ENCODE measurements around the gene ISOC2.
A peak's percentile ranks its signal among the peaks of the same experiment; 100 is the strongest.
"Not testable (repeated sequence)": the region's sequence is repeated elsewhere in the genome, so short reads cannot be mapped to it uniquely, and the experiment has no call there.

Gene ISOC2

GRCh38 chr19:55437410-55437809 lies 24.0 kb downstream of the ISOC2 start:
- DNase-seq: peak; percentile 88

DNA sequence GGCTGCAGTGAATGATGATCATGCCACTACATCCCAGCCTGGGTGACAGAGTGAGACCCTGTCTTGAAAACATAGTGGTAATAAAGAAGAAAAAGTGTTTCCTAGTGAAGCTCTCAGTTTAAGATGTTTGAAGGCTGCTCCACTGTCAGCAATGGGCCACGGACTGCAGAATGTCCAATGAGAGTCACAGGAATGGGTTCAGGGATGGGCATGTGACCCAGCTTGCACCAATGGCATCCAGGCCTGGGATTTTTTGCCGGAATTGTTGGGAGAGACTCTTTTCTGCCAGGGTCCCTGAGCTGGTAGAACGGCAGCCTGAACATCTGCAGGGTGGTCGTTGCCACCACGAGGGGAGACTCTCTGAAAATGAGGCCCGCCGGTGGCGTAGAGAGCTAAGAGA lies 24.6 kb downstream of the ISOC2 start:
- no peak for DNase-seq

DNA sequence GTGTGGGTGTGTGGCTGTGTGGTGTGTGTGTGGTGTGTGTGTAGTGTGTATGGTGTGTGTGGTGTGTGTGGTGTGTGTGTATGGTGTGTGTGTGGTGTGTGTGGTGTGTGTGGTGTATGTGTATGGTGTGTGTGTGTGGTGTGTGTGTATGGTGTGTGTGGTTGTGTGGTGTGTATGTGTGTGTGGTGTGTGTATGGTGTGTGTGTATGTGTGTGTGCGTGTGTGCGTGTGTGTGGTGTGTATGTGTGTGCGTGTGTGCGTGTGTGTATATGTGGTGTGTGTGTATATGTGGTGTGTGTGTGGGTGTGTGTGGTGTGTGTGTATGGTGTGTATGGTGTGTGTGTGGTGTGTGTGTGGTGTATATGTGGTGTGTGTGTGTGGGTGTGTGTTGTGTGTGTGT lies 26.4 kb downstream of the ISOC2 start:
- no peak for DNase-seq

- DNase-seq: no peak
Measured at GRCh38 chr19:55434356-55434919, 27.0 kb downstream of the ISOC2 start.

GRCh38 chr19:55433292-55433691 lies 28.1 kb downstream of the ISOC2 start:
- no peak for DNase-seq

DNA sequence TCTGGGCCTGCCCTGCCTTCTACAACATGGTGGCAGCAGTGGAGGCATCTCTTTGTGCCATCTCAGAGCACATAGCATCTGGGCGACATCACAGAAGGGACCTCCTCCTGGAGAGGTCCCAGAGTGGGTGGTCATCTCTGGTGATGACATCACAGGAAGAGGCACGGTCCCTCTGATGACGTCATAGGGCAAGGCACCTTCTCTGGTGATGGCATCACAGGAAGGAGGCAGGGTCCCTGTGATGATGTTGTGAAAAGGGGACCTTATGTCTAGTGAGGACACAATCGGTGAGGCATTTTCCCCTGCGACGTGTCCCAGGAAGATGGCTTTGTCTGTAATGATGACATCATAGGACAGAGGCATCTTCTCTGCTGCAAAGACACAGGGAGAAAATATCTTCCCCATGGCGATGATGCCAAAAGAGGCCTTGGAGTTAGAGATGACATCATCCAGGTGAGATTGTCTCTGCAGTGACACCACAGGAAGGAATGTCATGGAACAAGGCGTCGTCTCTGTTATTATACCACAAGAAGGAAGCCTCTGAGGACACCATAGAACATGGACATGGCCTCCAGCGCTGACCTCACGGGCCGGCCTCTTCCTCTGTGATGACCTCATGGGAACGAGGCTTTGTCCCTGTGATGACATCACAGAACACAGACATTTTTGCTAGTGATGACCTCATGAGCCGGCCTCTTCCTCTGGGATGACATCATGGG lies 29.0 kb downstream of the ISOC2 start:
- no peak for DNase-seq

- DNase-seq: no peak
Measured at GRCh38 chr19:55431183-55431582, 30.3 kb downstream of the ISOC2 start.

GRCh38 chr19:55426042-55426441 lies 35.4 kb downstream of the ISOC2 start:
- no peak for DNase-seq

DNA sequence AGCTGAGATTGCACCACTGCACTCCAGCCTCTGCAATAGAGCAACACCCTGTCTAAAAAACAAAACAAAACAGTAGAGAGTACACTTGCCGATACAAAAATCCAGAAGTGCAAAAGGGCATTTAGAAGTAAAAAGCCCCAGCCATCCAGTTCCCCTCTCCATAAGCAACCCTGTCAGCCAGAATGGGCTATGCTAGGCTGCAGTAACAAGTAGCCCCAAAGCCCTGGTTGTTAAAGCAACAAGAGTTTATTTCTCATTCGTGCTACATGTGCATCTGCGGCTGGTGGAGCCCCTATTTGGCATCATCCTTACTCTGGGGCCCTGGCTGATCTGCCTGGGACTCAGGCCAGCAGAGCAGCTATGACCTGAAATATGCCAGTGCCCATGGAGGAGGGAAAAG lies 36.9 kb downstream of the ISOC2 start:
- no peak for DNase-seq

- no peak for DNase-seq
Measured at GRCh38 chr19:55423225-55424005, 38.0 kb downstream of the ISOC2 start.

DNA sequence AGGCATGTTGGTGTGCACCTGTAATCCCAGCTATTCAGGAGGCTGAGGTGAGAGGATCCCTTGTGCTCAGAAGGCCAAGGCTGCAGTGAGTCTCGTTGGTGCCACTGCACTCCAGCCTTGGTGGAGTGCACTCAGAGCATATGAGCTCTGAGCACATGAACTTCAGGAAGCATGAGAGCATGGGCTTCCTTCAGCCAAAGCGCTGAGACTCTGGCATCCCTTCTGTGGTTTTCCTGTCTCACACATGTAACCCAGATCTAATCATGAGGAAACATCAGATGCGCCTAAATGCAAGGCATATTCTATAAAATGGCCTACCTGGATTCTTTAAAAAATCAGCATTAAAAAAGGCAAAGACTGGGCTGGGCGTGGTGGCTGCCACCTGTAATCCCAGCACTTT lies 40.2 kb downstream of the ISOC2 start:
- peak; percentile 79 for DNase-seq

- no peak for DNase-seq
Measured at GRCh38 chr19:55419624-55420236, 41.7 kb downstream of the ISOC2 start.

- no peak for DNase-seq
Measured at GRCh38 chr19:55419103-55419502, 42.3 kb downstream of the ISOC2 start.

DNA sequence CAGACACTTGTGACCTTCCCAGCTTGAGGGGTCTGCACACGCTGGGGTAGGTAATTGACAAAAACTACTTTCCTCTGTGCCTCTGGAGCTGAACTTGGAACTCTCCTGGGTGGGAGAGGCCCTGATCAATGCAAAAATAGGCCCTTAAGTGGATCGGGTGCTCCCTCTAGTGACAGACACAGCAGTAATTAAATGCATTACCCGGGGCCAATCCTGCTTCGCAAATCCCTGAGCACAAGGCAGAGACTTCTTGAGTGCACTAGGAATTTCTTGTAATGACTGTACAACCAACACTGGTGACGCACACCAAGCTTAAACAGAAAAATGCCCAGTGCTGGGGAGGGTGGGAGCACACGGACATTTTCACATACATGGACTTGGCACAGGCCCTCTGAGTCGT lies 43.3 kb downstream of the ISOC2 start:
- peak; percentile 87 for DNase-seq

DNA sequence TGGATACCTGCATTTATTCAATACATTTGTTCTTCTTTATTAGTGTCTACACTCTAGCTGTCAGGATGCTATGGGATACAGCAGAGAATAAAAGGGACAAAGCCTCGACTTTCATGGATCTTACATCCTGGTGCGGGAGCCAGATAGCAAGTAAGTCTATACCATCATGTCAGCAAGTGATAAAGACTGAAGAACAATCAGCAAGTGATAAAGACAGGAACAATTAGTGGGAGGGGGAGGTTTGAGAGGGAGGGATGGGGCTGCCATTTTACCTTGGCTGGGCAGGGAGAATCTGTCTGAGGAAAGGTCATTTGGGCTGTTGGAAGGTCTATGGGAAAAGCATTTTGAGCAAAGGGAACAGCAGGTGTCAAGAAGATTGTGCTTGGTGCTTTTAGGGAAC lies 51.3 kb downstream of the ISOC2 start:
- no peak for DNase-seq

GRCh38 chr19:55409179-55409578 lies 52.3 kb downstream of the ISOC2 start:
- DNase-seq: not testable (repeated sequence)

- DNase-seq: no peak
Measured at GRCh38 chr19:55408533-55408872, 52.9 kb downstream of the ISOC2 start.

GRCh38 chr19:55407800-55408532 lies 53.5 kb downstream of the ISOC2 start:
- peak; percentile 100 for DNase-seq

- DNase-seq: not testable (repeated sequence)
Measured at GRCh38 chr19:55407550-55407799, 54.0 kb downstream of the ISOC2 start, which contains the start of gene UBE2S. Gene UBE2S (minus strand): TSS chr19:55407788. CDS start chr19:55407589, 199 bp downstream.

DNA sequence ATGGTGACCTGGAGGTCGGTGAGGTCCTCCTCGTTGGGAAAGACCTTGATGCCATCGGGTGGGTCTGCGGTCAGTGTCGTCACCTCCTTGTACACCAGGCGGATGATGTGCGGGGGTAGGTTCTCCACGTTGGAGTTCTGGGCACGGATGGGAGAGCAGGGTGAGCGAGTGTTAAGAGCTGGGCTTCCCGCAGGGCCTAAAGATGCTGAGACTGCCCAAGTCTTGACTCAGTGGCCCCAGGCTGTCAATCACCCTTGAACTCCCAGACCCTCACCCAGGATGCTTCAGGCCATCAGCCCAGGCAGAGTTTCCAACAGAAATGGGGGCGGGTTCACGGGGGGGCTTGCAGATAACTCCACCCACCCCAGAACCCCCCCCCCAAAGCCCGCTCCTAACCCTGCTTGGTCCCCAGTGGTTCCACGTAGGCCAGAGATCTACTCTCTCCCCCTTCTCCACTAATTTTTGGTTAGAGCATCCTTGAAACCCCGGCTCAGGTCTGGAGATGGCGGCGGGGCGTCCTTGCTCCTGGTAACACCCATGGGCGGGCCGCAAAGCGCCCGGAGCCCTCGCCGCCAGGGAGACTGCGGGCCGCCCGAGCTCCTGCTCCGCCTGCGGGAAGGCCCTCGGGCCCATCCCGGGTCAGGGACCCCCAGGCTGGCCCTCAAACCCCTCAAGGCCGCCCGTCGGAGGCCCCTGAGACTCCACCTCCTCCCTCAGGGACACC lies 54.5 kb downstream of the ISOC2 start:
- DNase-seq: peak; percentile 65

- no peak for DNase-seq
Measured at GRCh38 chr19:55406091-55406825, 55.2 kb downstream of the ISOC2 start.

GRCh38 chr19:55405638-55406037 lies 55.8 kb downstream of the ISOC2 start:
- no peak for DNase-seq
